ENCODE measurements around the gene HSD17B12.
"Not testable (repeated sequence)": the region's sequence is repeated elsewhere in the genome, so short reads cannot be mapped to it uniquely, and the experiment has no call there.

The HSD17B12 gene

GRCh38 chr11:43737201-43737590 is 56.7 kb downstream of the HSD17B12 start:
- Histone ChIP-seq H3K27ac (ENCODE audit: low read length) (no peak overlapping the region), H3K9me3 (ENCODE audit: control insufficient read depth, insufficient read depth, low read length) (no peaks in the 10 kb centered on the region), H3K4me3 (ENCODE audit: low read length) (no peak overlapping the region), H3K4me1 (ENCODE audit: control insufficient read depth, insufficient read depth, low read length) (peaks cover 5% of the 10 kb centered on the region; the same call in 1 of the 2 replicates), H3K27me3 (ENCODE audit: control insufficient read depth, insufficient read depth, low read length) (no peaks in the 10 kb centered on the region), H3K36me3 (ENCODE audit: control insufficient read depth, insufficient read depth, low read length) (peaks cover 4% of the 10 kb centered on the region; the same call in 1 of the 2 replicates)
- DNase-seq (ENCODE audit: low read depth, low spot score) = no peak

GRCh38 chr11:43738600-43739409 is 58.3 kb downstream of the HSD17B12 start:
- Histone ChIP-seq H3K4me3 (ENCODE audit: low read length) (no peak overlapping the region), H3K27me3 (ENCODE audit: control insufficient read depth, insufficient read depth, low read length) (no peaks in the 10 kb centered on the region), H3K9me3 (ENCODE audit: control insufficient read depth, insufficient read depth, low read length) (no peaks in the 10 kb centered on the region), H3K4me1 (ENCODE audit: control insufficient read depth, insufficient read depth, low read length) (peaks cover 5% of the 10 kb centered on the region; the same call in 1 of the 2 replicates), H3K27ac (ENCODE audit: low read length) (no peak overlapping the region), H3K36me3 (ENCODE audit: control insufficient read depth, insufficient read depth, low read length) (peaks cover 4% of the 10 kb centered on the region; the same call in 1 of the 2 replicates)
- DNase-seq (ENCODE audit: low read depth, low spot score) = no peak
- WGBS (ENCODE audit: insufficient coverage, insufficient read length) = no CpG with 5 or more reads among the region's 6 CpGs

DNA sequence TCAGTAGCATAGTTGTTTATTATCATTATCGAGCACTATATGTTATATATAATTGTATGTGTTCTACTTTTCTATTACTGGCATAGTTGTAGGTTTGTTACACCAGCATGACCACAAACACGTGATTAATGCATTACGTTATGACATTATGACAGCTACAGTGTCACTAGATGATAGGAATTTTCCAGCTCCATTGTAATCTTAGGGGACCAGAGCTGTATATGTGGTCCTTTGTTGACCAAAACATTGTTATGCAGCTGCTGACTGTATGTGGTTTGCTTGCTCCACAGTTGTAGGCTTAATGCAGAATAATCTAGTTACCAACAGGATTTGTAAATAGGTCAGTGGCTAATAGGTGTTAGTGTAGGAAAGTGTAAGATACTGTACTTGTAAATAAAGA is 66.1 kb downstream of the HSD17B12 start:
- no CpG with 5 or more reads among the region's 3 CpGs for WGBS (ENCODE audit: insufficient coverage, insufficient read length)
- no peak for DNase-seq (ENCODE audit: low read depth, low spot score)
- no peaks in the 10 kb centered on the region for H3K4me1 ChIP-seq (ENCODE audit: control insufficient read depth, insufficient read depth, low read length)
- H3K36me3 ChIP-seq (ENCODE audit: control insufficient read depth, insufficient read depth, low read length) = no peaks in the 10 kb centered on the region
- H3K9me3 ChIP-seq (ENCODE audit: control insufficient read depth, insufficient read depth, low read length) = no peaks in the 10 kb centered on the region
- H3K27ac ChIP-seq (ENCODE audit: low read length) = no peak overlapping the region
- no peaks in the 10 kb centered on the region for H3K27me3 ChIP-seq (ENCODE audit: control insufficient read depth, insufficient read depth, low read length)
- no peak overlapping the region for H3K4me3 ChIP-seq (ENCODE audit: low read length)

DNA sequence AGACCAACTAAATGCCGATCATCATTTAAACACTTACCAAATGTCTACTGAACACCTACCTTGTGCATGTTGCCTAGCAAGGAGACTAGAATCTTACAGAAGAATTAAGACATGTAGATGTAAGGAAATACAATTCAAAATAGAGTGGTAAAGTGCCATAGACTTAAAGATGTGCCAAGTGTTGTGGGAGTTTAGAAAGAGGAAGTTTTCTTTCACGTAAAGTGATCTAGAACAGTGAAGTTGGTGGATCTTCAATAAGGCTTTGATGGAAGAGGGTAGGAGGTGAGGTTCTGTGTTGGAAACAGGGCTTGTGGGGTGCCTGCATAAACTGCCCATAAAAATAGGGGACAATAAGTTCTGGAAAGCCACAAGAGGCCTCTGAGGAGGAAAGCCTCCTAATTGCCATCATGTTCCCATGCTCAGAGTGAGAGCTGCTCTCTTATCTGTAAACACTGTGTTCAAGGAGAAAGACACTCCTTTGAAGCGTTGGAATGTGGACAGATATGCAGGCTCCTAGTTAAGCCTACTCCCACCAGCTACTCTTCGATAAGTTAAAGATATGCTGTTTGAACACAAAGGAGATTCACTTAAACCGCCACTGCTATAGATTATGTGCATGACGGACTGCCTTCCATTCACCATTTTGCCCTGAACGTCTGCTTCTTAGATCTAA is 66.7 kb downstream of the HSD17B12 start:
- Histone ChIP-seq H3K36me3 (ENCODE audit: control insufficient read depth, insufficient read depth, low read length) (no peaks in the 10 kb centered on the region), H3K4me3 (ENCODE audit: low read length) (no peak overlapping the region), H3K27me3 (ENCODE audit: control insufficient read depth, insufficient read depth, low read length) (no peaks in the 10 kb centered on the region), H3K27ac (ENCODE audit: low read length) (no peak overlapping the region), H3K4me1 (ENCODE audit: control insufficient read depth, insufficient read depth, low read length) (no peaks in the 10 kb centered on the region), H3K9me3 (ENCODE audit: control insufficient read depth, insufficient read depth, low read length) (no peaks in the 10 kb centered on the region)
- DNase-seq (ENCODE audit: low read depth, low spot score) = no peak
- WGBS (ENCODE audit: insufficient coverage, insufficient read length) = no CpG with 5 or more reads among the region's 7 CpGs

DNA sequence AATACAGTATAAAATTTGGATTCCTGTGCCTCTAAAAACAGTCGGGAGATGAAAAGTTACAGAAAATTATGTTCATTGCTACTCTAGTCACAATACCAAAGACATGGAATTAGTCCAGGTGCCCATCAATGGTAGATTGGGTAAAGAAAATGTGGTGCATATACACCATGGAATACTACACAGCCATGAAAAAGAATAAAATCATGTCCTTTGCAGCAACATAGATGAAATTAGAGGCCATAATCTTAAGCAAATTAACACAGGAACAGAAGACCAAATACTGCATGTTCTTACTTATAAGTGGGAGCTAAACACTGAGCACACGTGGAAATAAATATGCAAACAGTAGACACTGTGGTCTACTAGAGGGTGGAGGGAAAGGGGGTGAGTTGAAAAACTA is 67.6 kb downstream of the HSD17B12 start:
- DNase-seq (ENCODE audit: low read depth, low spot score) = no peak
- H3K9me3 ChIP-seq (ENCODE audit: control insufficient read depth, insufficient read depth, low read length) = no peaks in the 10 kb centered on the region
- no peak overlapping the region for H3K27ac ChIP-seq (ENCODE audit: low read length)
- H3K36me3 ChIP-seq (ENCODE audit: control insufficient read depth, insufficient read depth, low read length) = no peaks in the 10 kb centered on the region
- no peaks in the 10 kb centered on the region for H3K4me1 ChIP-seq (ENCODE audit: control insufficient read depth, insufficient read depth, low read length)
- no peaks in the 10 kb centered on the region for H3K27me3 ChIP-seq (ENCODE audit: control insufficient read depth, insufficient read depth, low read length)
- H3K4me3 ChIP-seq (ENCODE audit: low read length) = no peak overlapping the region
- no CpG with 5 or more reads among the region's 2 CpGs for WGBS (ENCODE audit: insufficient coverage, insufficient read length)

DNA sequence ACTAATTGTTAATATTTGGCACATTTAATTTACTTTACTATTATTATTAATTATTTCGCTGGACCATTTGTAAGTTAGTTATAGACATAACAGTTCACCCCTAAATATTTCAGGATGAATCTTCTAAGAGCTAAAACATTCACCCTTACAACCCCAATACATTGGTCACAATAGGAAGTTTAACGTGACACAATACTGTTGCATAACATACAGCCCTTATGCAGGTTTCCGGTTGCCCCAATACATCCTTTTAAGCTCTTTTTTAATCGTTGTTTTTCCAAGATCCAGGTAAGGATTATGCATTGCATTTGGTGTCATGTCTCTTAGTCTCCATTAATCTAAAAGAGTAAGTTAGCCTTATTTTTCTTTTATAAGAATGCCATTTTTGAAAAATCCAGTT is 71.2 kb downstream of the HSD17B12 start:
- Histone ChIP-seq H3K9me3 (ENCODE audit: control insufficient read depth, insufficient read depth, low read length) (no peaks in the 10 kb centered on the region), H3K27me3 (ENCODE audit: control insufficient read depth, insufficient read depth, low read length) (no peaks in the 10 kb centered on the region), H3K4me3 (ENCODE audit: low read length) (no peak overlapping the region), H3K27ac (ENCODE audit: low read length) (no peak overlapping the region), H3K4me1 (ENCODE audit: control insufficient read depth, insufficient read depth, low read length) (no peaks in the 10 kb centered on the region), H3K36me3 (ENCODE audit: control insufficient read depth, insufficient read depth, low read length) (no peaks in the 10 kb centered on the region)
- no peak for DNase-seq (ENCODE audit: low read depth, low spot score)
- no CpG with 5 or more reads among the region's 4 CpGs for WGBS (ENCODE audit: insufficient coverage, insufficient read length)

- Histone ChIP-seq H3K36me3 (ENCODE audit: control insufficient read depth, insufficient read depth, low read length) (no peaks in the 10 kb centered on the region), H3K27ac (ENCODE audit: low read length) (no peak overlapping the region), H3K9me3 (ENCODE audit: control insufficient read depth, insufficient read depth, low read length) (no peaks in the 10 kb centered on the region), H3K4me3 (ENCODE audit: low read length) (no peak overlapping the region), H3K27me3 (ENCODE audit: control insufficient read depth, insufficient read depth, low read length) (no peaks in the 10 kb centered on the region), H3K4me1 (ENCODE audit: control insufficient read depth, insufficient read depth, low read length) (no peaks in the 10 kb centered on the region)
- no peak for DNase-seq (ENCODE audit: low read depth, low spot score)
- no CpG with 5 or more reads among the region's 3 CpGs for WGBS (ENCODE audit: insufficient coverage, insufficient read length)
Measured at GRCh38 chr11:43756575-43756974, 76.0 kb downstream of the HSD17B12 start.

DNA sequence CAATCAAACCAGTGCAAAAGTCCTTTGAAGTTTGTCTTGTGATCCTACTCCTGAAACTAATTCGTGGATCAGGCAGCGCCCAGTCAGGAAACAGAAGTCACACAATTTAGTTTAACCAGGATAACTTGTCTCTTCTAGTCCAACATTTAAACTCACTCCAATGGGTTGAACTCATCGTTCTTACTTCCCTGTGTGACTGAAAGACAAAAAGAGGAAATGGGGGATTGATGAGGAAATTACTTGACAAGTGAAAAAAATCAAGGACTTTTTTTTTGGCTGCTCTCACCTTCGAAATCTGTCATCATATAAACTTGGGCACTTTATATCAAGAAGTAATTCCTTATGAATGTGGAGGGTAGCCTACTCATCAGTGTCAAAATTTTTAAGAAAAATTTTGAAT is 78.4 kb downstream of the HSD17B12 start:
- no peaks in the 10 kb centered on the region for H3K4me1 ChIP-seq (ENCODE audit: control insufficient read depth, insufficient read depth, low read length)
- H3K4me3 ChIP-seq (ENCODE audit: low read length) = no peak overlapping the region
- H3K27ac ChIP-seq (ENCODE audit: low read length) = no peak overlapping the region
- no CpG with 5 or more reads among the region's 4 CpGs for WGBS (ENCODE audit: insufficient coverage, insufficient read length)
- H3K27me3 ChIP-seq (ENCODE audit: control insufficient read depth, insufficient read depth, low read length) = no peaks in the 10 kb centered on the region
- H3K9me3 ChIP-seq (ENCODE audit: control insufficient read depth, insufficient read depth, low read length) = no peaks in the 10 kb centered on the region
- DNase-seq (ENCODE audit: low read depth, low spot score) = no peak
- no peaks in the 10 kb centered on the region for H3K36me3 ChIP-seq (ENCODE audit: control insufficient read depth, insufficient read depth, low read length)

- Histone ChIP-seq H3K27ac (ENCODE audit: low read length) (no peak overlapping the region), H3K9me3 (ENCODE audit: control insufficient read depth, insufficient read depth, low read length) (no peaks in the 10 kb centered on the region), H3K27me3 (ENCODE audit: control insufficient read depth, insufficient read depth, low read length) (no peaks in the 10 kb centered on the region), H3K4me1 (ENCODE audit: control insufficient read depth, insufficient read depth, low read length) (no peaks in the 10 kb centered on the region), H3K4me3 (ENCODE audit: low read length) (no peak overlapping the region), H3K36me3 (ENCODE audit: control insufficient read depth, insufficient read depth, low read length) (no peaks in the 10 kb centered on the region)
- no CpG with 5 or more reads among the region's 2 CpGs for WGBS (ENCODE audit: insufficient coverage, insufficient read length)
- DNase-seq (ENCODE audit: low read depth, low spot score) = no peak
Measured at GRCh38 chr11:43760902-43761301, 80.4 kb downstream of the HSD17B12 start.

GRCh38 chr11:43765194-43765593 is 84.7 kb downstream of the HSD17B12 start:
- DNase-seq (ENCODE audit: low read depth, low spot score) = no peak
- Histone ChIP-seq H3K36me3 (ENCODE audit: control insufficient read depth, insufficient read depth, low read length) (no peaks in the 10 kb centered on the region), H3K27me3 (ENCODE audit: control insufficient read depth, insufficient read depth, low read length) (no peaks in the 10 kb centered on the region), H3K4me3 (ENCODE audit: low read length) (no peak overlapping the region), H3K9me3 (ENCODE audit: control insufficient read depth, insufficient read depth, low read length) (no peaks in the 10 kb centered on the region), H3K27ac (ENCODE audit: low read length) (no peak overlapping the region), H3K4me1 (ENCODE audit: control insufficient read depth, insufficient read depth, low read length) (no peaks in the 10 kb centered on the region)
- no CpG with 5 or more reads among the region's 1 CpG for WGBS (ENCODE audit: insufficient coverage, insufficient read length)

DNA sequence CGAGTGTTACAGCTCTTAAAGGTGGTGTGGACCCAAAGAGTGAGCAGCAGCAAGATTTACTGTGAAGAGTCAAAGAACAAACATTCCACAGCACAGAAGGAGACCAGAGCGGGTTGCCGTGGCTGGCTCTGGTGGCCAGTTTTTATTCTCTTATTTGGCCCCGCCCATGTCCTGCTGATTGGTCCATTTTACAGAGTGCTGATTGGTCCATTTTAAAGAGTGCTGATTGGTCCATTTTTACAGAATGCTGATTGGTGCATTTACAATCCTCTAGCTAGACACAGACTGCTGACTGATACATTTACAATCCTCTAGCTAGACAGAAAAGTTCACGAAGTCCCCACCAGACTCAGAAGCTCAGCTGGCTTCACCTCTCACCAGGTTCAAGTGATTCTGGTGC is 88.1 kb downstream of the HSD17B12 start:
- H3K36me3 ChIP-seq (ENCODE audit: control insufficient read depth, insufficient read depth, low read length); H3K4me3 ChIP-seq (ENCODE audit: low read length); H3K27ac ChIP-seq (ENCODE audit: low read length); H3K27me3 ChIP-seq (ENCODE audit: control insufficient read depth, insufficient read depth, low read length); H3K9me3 ChIP-seq (ENCODE audit: control insufficient read depth, insufficient read depth, low read length); H3K4me1 ChIP-seq (ENCODE audit: control insufficient read depth, insufficient read depth, low read length); DNase-seq (ENCODE audit: low read depth, low spot score): not testable (repeated sequence)
- no CpG with 5 or more reads among the region's 5 CpGs for WGBS (ENCODE audit: insufficient coverage, insufficient read length)
